B cell (primary cell): Measurements from ENCODE around the gene TTPAL.

Experiments used
- EZH2 ChIP-seq: IDR thresholded peaks from 2 replicates; pipeline ENCODE4 v1.6.1; 2012; ENCODE audit warnings: borderline replicate concordance, low read depth, mild to moderate bottlenecking, moderate library complexity, low read length; ENCODE audit not compliant: insufficient read depth, poor library complexity, severe bottlenecking
- TF ChIP-seq, protein P1 (sequence below): fragments of 200-600 bp; IDR thresholded peaks from one replicate; pipeline ENCODE4 v1.8.0; 2022; ENCODE audit warnings: antibody characterized with exemption, mild to moderate bottlenecking

DNA sequence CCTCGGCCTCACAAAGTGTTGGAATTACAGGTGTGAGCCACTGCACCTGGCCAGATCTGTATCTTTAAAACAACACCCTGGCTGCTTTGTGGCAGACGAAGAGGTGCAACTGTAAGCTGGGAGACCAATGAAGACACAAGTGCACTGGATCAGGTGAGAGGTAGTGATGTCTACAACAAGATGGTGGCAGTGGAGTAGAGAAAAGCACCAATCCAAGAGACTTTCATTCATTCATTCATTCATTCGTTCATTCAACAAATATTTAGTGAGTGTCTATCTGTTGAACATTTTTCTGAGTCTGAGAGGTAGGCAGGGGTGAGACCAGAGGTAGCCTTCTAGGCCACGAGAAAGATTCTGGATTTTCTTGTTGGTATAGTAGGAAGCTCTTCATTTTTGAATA is 36.9 kb upstream of the TTPAL start:
- TF ChIP-seq EZH2, result no peak
- TF ChIP-seq, protein P1, sequence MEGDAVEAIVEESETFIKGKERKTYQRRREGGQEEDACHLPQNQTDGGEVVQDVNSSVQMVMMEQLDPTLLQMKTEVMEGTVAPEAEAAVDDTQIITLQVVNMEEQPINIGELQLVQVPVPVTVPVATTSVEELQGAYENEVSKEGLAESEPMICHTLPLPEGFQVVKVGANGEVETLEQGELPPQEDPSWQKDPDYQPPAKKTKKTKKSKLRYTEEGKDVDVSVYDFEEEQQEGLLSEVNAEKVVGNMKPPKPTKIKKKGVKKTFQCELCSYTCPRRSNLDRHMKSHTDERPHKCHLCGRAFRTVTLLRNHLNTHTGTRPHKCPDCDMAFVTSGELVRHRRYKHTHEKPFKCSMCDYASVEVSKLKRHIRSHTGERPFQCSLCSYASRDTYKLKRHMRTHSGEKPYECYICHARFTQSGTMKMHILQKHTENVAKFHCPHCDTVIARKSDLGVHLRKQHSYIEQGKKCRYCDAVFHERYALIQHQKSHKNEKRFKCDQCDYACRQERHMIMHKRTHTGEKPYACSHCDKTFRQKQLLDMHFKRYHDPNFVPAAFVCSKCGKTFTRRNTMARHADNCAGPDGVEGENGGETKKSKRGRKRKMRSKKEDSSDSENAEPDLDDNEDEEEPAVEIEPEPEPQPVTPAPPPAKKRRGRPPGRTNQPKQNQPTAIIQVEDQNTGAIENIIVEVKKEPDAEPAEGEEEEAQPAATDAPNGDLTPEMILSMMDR, result no peak
